Measurements from ENCODE around the gene PXDN. TPM values are rescaled to one million over a fixed set of nuclear protein-coding genes. Genes with fewer than 3 reads are reported as not detected.

Gene PXDN
- total and polyA plus RNA-seq, 2 of the 4 experiments (the other 2 are of a cell fraction) = 153 to 332 TPM

DNA sequence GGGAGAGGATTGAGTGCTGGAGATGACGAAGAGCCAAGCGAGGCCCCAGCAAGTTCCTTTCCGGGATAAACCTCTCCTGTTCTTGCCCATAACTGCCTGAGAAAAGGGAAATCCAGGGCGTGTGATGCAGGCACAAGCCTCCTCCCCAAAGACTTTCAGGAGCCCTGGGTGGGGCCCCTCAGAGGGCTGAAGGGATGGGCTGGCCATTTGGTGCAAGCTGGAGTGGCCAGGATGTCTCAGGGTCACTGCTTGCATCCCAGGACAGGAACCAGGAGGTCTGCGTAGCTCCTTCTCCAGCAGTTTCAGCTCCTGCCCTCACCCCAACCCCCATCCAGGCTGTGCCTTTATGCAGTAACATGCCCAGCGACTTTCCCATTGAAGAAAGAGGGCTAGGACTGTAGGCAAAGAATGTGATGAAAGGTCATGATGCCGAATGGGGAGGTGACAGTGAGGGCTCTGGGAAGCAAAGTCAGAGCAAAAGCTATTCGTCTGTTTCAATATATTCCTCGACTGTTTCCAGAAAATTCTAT lies 80.2 kb downstream of the PXDN start:
- no peak overlapping the region for H3K9ac ChIP-seq (ENCODE audit: low read depth, low read length)
- intact Hi-C loops (cut with micrococcal nuclease) = no loop called here
- no peak overlapping the region for H4K8ac ChIP-seq (ENCODE audit: low read depth in 2 of 2, low read length in 2 of 2)
- no peak overlapping the region for H2BK20ac ChIP-seq (ENCODE audit: low read depth, low read length)
- H2AK9ac ChIP-seq (replicated peaks; ENCODE audit: low read depth, low read length, poor library complexity) = no peak overlapping the region
- no peak overlapping the region for H3K4me3 ChIP-seq (ENCODE audit: insufficient read depth, low read depth, low read length)
- H3K27ac ChIP-seq (ENCODE audit: insufficient read depth, low read length) = no peak overlapping the region
- H3K36me3 ChIP-seq (ENCODE audit: control insufficient read depth, insufficient read depth, low read length) = peaks cover 67% of the 10 kb centered on the region
- H4K91ac ChIP-seq (ENCODE audit: insufficient read depth, low read depth, low read length) = no peak overlapping the region
- DNase-seq (no peak), ATAC-seq (ENCODE audit: low read depth) (no peak)
- no peak overlapping the region for H3K18ac ChIP-seq (ENCODE audit: low read depth, low read length)
- TF ChIP-seq NFE2L2 (IDR thresholded peaks at IDR 0.05; ENCODE audit: low read depth, low read length) = no peak
- no peak for TF ChIP-seq MAZ (IDR thresholded peaks at IDR 0.05; ENCODE audit: borderline replicate concordance, low read depth, low read length)
- TF ChIP-seq SMC3 (IDR thresholded peaks at IDR 0.05; ENCODE audit: low read depth, low read length) = no peak
- TF ChIP-seq USF2 (IDR thresholded peaks at IDR 0.05; ENCODE audit: low read depth, low read length) = no peak
- TF ChIP-seq RCOR1 (IDR thresholded peaks at IDR 0.05; ENCODE audit: insufficient replicate concordance, low read length) = no peak
- TF ChIP-seq BHLHE40 (IDR thresholded peaks at IDR 0.05; ENCODE audit: low read depth, low read length) = no peak
- TF ChIP-seq CHD1 (IDR thresholded peaks at IDR 0.05; ENCODE audit: low read depth, low read length) = no peak
- dilution Hi-C loops (cut with HindIII; ENCODE audit: low sequenced_read_pairs, unreplicated experiment) = no loop called here
- H2AFZ ChIP-seq (replicated peaks; ENCODE audit: low read length, poor library complexity) = no peak overlapping the region
- no peak overlapping the region for H3K4ac ChIP-seq (ENCODE audit: low read depth, low read length)
- H3K4me2 ChIP-seq (ENCODE audit: low read depth, low read length) = no peak overlapping the region
- ChIA-PET POLR2A (ENCODE audit: unreplicated experiment) (no interaction called here), CTCF (interaction anchor here (1.6 kb wide), 1 partner anchor 87 kb away, joined by 4 read pairs; no protein-coding TSS in a partner anchor)
- no peak overlapping the region for H3K14ac ChIP-seq (replicated peaks; ENCODE audit: low read depth, low read length)
- H2BK15ac ChIP-seq (ENCODE audit: low read depth, low read length) = no peak overlapping the region
- in situ Hi-C loops (cut with MboI; ENCODE audit: low sequenced_read_pairs) = no loop called here
- no TSS peak for BruUV-seq (replicated peaks)
- H3K23ac ChIP-seq (ENCODE audit: low read depth, low read length) = no peak overlapping the region
- no peak overlapping the region for H2AK5ac ChIP-seq (ENCODE audit: low read depth, low read length)
- no peaks in the 10 kb centered on the region for H3K27me3 ChIP-seq (ENCODE audit: control insufficient read depth, insufficient read depth, low read length)
- no peaks in the 10 kb centered on the region for H3K4me1 ChIP-seq (ENCODE audit: control insufficient read depth, insufficient read depth, low read length)
- H3K79me1 ChIP-seq (ENCODE audit: low read depth in 1 of 2, low read length in 2 of 2) = peaks cover 32 to 67% of the 10 kb centered on the region in 2 experiments
- peaks cover 4% of the 10 kb centered on the region; the same call in 1 of the 2 replicates for H3K9me1 ChIP-seq (ENCODE audit: insufficient read depth, low read length)
- WGBS, 2 experiments (ENCODE audit: extremely low coverage in 2 of 2, insufficient read length in 1 of 2) = no CpG with 5 or more reads among the region's 9 CpGs
- no peak overlapping the region for H2BK5ac ChIP-seq (ENCODE audit: low read depth, low read length, poor library complexity, severe bottlenecking)
- H3K56ac ChIP-seq (ENCODE audit: extremely low read depth, insufficient read depth, low read length) = no peak overlapping the region
- H3K9me3 ChIP-seq (ENCODE audit: control insufficient read depth, insufficient read depth, low read length) = no peaks in the 10 kb centered on the region
- no peak overlapping the region for H2BK120ac ChIP-seq (ENCODE audit: low read depth, low read length)
- peaks cover 17% of the 10 kb centered on the region for H4K20me1 ChIP-seq (ENCODE audit: insufficient read depth, low read length)
- no peak overlapping the region for H4K5ac ChIP-seq (ENCODE audit: low read depth, low read length)
